ENCODE results near the gene KDM4B.
"Not testable (repeated sequence)": the region's sequence is repeated elsewhere in the genome, so short reads cannot be mapped to it uniquely, and the experiment has no call there.

The KDM4B gene

DNA sequence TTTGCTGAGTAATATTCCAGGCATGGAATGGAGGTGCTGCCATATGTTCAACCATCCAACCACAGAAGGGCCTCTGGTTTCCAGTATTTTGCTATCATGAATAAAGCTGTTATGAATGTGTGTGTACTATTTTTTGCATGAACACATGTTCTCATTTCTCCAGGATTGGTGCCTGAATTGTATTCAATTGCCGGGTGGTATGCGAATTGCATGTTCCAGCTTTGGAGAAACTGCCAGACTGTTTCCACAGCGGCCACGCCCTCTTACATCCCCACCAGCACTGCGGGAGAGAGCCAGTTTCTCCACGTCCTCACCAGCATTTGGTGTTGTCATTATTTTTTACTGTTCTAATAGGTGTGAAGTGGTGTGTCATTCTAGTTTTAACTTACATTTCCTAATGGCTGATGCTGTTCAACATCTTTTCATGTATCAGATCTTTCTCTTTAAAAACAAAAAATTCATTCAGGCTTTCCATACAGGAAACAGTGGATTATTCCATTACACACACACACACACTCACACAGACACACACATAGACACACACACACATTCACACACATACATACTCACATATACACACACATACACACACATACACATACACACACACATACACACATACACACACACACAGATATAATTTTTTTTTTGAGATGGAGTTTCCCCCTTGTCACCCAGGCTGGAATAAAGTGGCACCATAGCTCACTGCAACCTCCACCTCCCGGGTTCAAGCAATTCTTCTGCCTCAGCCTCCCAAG, 217.6 kb downstream of the KDM4B start:
- FAIRE-seq, result no peak

DNA sequence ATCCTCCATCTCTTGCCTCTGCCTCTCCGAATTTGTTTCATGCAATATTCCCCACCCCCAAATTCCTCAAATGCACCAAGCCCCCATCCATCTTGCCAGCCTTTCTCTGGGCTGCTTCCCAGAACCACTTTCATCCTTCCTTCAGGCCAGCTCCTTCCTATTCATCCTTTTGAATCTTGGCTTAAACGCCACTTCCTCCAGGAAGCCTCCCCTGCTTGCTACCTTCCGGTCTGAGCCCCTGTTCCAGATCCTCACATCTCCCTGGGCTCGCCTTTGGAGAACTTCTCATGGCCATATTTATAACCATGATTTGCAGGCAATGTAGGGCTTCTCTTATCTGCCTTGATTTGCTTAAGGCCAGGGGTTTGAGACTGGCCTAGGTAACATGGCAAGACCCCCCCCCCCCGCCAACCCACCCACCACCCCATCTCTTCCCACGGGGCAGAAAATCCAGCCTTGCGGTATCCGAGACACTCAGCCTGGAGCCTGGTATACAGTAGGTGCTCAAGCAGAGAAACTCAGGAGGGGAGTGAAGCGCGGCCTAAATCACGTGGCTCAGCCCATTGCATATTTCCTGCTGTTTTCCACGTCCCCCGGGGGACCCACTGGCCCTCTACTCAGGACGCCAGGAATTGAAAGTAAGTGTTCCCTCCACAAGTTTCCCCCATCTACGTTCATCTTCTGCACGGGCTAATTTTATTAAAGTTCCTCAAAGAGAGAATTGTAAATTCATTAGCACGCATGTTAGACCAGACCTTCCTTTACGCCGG, 219.8 kb downstream of the KDM4B start:
- no peak for FAIRE-seq

DNA sequence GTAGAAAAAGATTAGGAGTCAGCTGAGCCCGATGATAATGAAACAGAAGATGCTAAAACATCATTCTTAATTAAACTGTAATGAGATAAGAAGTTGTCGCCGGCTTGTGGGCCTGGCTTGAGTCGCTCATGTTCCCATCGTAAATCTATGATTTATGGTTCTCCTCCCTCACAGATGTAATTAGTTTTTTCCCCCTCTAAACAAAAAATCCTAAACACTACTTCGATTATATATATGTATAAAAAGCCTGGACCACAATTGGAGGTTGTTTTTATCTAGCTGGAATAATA, 220.3 kb downstream of the KDM4B start:
- FAIRE-seq, result no peak

DNA sequence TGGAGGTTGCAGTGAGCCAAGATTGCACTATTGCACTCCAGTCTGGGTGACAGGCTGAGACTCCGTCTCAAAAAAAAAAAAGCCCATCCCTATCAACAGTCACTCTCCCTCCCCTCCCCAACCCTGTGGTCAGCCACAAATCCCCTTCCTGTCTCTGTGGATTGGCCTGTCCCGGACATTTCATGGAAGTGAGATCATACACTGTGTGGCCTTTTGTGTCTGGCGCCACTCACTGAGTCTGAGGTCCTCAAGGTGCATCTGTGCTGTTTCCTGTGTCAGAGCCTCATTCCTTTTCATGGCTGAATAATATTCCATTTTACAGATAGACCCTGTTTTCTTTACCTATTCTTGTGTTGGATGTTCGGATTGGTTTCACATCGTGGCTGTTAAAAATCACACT, 222.2 kb downstream of the KDM4B start:
- FAIRE-seq, result no peak

DNA sequence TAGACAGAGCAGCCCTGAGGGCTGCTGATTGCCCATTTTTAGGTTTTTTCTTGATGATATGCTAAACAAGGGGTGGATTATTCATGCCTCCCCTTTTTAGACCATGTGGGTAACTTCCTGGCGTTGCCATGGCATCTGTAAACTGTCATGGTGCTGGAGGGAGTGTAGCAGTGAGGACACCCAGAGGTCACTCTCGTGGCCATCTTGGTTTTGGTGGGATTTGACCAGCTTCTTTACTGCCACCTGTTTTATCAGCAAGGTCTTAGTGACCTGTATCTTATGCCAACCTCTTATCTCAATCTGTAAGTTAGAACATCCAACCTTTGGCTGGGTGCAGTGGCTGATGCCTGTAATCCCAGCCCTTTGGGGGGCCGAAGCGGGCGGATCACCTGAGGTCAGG, 223.7 kb downstream of the KDM4B start:
- no peak for FAIRE-seq

DNA sequence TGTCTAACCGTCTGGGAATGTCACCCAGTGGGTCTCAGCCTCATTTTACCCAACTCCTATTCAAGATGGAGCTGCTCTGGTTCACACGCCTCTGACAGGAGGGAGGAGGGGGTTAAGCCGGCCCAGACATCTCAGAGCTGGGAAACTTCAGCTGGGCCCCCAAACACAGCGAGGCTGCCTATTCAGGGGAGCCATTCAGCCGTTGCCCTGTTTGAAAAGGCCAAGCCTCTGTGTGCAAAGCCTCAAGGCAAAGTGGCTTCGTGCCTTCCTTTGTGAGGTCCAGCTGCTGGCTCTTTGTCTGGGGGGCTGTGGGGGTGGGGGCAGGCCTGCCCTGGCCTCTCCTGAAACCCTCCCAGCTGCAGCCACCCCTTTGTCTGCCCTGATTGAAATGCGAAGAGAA, 224.3 kb downstream of the KDM4B start:
- FAIRE-seq, result no peak

DNA sequence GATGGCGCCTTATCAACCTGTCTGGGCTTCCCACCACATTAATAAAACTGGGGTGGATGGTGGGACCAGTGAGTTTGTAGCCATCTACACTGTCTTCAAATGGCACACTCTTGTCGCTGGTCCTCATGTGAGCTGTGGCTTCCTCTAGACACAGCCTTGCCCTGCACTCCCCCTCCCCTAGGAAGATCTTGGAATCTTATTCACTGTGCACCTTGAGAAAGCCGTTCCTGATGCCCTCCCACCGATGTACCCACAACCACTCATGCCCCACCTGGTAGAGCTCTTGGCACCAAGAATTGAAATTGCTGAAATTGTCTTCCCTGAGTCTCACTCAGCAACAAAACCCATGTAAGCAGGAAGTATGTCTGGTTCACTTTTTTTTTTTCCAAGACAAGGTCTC, 225.7 kb downstream of the KDM4B start:
- FAIRE-seq, result no peak

DNA sequence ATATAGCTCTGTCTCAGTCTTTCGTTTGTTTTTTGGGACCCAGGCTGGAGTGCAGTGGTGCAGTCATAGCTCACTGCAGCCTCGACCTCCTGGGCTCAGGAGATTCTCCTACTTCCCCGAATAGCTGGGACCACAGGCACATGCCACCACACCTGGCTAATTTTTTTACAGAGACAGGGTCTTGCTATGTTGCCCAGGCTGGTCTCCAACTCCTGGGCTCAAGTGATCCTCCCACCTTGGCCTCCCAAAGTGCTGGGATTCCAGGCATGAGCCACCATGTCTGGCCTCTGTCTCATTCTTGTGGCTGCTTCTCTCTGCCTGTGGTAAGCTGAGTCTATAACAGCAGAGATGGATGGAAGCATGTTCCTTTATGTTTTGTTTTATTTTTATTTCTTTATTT, 226.7 kb downstream of the KDM4B start:
- not testable (repeated sequence) for FAIRE-seq

DNA sequence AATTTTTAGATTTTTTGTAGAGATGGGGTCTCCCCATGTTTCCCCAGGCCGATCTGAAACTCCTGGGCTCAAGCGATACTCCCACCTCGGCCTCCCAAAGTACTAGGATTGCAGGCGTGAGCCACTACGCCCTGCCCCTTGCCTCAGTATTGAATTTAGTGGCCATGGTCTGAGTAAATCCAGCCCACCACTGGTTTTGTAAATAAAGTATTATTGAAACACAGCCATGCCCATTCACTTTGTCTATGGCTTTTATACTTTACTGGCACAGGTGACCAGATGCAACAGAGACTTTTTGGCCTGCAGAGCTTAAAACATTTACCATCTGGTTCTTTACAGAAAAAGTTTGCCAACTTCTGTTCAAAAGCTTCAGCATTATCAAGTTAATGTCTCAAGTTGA, 227.9 kb downstream of the KDM4B start:
- FAIRE-seq, result no peak

DNA sequence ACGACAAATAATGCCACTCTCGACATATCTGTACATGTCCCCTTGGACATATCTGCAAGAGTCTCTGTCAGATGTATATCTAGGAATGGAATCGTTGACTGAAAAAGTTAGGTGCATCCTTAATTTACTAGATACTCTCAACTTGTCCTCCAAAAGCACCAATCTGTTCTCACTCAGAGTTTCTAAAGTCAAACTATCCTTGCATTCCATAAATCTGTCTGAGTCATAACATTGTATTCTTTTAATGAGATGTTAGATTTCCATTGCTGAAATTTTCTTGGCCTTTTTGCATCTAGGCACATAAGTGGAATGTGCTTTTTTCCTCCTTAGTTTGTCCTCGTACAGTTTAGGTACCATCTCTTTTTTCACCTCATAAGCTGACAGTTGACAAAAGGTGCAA, 231.9 kb downstream of the KDM4B start:
- no peak for FAIRE-seq

DNA sequence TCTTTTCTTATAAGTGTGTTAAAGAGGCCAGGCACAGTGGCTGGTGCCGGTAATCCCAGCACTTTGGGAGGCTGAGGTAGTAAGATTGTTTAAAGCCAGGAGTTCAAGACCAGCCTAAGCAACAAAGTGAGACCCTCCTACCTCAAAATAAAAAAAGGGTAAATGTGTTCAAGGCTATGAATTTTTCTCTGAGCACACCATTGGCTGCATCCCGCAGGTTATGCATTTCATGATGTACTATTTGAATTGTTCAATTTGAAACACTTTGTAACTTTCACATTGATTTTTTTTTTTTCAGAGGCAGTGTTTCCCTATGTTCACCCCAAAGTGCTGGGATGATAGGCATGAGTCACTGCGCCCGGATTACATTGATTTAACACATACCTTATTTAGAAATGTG, 233.6 kb downstream of the KDM4B start:
- no peak for FAIRE-seq
